ENCODE results near the gene CABCOCO1.

DNA sequence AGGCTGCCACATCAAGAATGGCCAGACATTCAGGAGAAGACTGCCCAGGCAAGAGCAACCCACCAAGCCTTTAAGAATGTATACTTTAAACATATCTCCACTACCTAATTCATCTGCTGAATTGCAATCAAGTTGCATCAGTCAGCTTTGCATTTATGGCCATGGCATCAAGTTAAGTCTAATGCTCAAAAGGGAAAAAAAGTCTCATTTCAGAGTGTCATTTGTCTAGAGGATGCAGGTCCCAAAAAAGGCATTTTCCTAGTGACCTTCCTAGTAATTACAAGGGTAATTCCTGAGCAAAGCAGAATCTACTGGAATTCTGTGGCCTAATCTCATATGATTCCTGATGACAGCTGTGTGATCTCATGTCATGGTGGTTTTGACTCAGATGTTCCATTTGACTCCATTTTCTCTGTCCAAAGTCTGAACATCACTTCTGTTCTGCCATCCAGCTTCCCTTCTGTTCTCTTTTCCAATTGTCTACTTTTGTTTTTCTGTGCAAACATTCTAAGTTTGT lies 7.3 kb upstream of the CABCOCO1 start:
- TF ChIP-seq, protein P1, sequence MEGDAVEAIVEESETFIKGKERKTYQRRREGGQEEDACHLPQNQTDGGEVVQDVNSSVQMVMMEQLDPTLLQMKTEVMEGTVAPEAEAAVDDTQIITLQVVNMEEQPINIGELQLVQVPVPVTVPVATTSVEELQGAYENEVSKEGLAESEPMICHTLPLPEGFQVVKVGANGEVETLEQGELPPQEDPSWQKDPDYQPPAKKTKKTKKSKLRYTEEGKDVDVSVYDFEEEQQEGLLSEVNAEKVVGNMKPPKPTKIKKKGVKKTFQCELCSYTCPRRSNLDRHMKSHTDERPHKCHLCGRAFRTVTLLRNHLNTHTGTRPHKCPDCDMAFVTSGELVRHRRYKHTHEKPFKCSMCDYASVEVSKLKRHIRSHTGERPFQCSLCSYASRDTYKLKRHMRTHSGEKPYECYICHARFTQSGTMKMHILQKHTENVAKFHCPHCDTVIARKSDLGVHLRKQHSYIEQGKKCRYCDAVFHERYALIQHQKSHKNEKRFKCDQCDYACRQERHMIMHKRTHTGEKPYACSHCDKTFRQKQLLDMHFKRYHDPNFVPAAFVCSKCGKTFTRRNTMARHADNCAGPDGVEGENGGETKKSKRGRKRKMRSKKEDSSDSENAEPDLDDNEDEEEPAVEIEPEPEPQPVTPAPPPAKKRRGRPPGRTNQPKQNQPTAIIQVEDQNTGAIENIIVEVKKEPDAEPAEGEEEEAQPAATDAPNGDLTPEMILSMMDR (IDR thresholded peaks at IDR 0.05), result no peak
- TF ChIP-seq POLR2A (IDR thresholded peaks at IDR 0.05), result no peak

Measured in thyroid gland (tissue), 4 donors.